8988T (cell line): ENCODE measurements around the gene TRIM67.

Source experiments
- DNase-seq: peaks from one replicate; pipeline ENCODE4 v3.0.0; 2011

The TRIM67 gene

GRCh38 chr1:231185391-231185790 is 23.5 kb downstream of the TRIM67 start:
- DNase-seq, result no peak

GRCh38 chr1:231186356-231187115 is 24.7 kb downstream of the TRIM67 start:
- no peak for DNase-seq

- no peak for DNase-seq
Observed at GRCh38 chr1:231187571-231187970, 25.7 kb downstream of the TRIM67 start.

- no peak for DNase-seq
Observed at GRCh38 chr1:231188072-231188471, 26.2 kb downstream of the TRIM67 start.

GRCh38 chr1:231188768-231189167 is 26.9 kb downstream of the TRIM67 start:
- DNase-seq, result no peak

- DNase-seq, result no peak
Observed at GRCh38 chr1:231189683-231190270, 27.9 kb downstream of the TRIM67 start.

GRCh38 chr1:231190456-231190855 is 28.6 kb downstream of the TRIM67 start:
- DNase-seq, result no peak

- no peak for DNase-seq
Observed at GRCh38 chr1:231192620-231193163, 30.8 kb downstream of the TRIM67 start.

GRCh38 chr1:231193710-231194340 is 32.0 kb downstream of the TRIM67 start:
- no peak for DNase-seq

GRCh38 chr1:231194476-231194842 is 32.6 kb downstream of the TRIM67 start:
- no peak for DNase-seq

GRCh38 chr1:231194843-231195516 is 33.1 kb downstream of the TRIM67 start:
- DNase-seq, result no peak

GRCh38 chr1:231196307-231196706 is 34.4 kb downstream of the TRIM67 start:
- DNase-seq, result no peak

GRCh38 chr1:231196728-231197127 is 34.9 kb downstream of the TRIM67 start:
- DNase-seq, result no peak

GRCh38 chr1:231199868-231200267 is 38.0 kb downstream of the TRIM67 start:
- DNase-seq, result no peak

- no peak for DNase-seq
Observed at GRCh38 chr1:231200388-231201031, 38.7 kb downstream of the TRIM67 start.

- DNase-seq, result no peak
Observed at GRCh38 chr1:231201375-231201978, 39.6 kb downstream of the TRIM67 start.

- DNase-seq, result no peak
Observed at GRCh38 chr1:231201979-231202633, 40.2 kb downstream of the TRIM67 start.

- no peak for DNase-seq
Observed at GRCh38 chr1:231203259-231204057, 41.6 kb downstream of the TRIM67 start.

- DNase-seq, result no peak
Observed at GRCh38 chr1:231206856-231207255, 45.0 kb downstream of the TRIM67 start.

GRCh38 chr1:231207437-231207836 is 45.6 kb downstream of the TRIM67 start:
- no peak for DNase-seq

- DNase-seq, result no peak
Observed at GRCh38 chr1:231208980-231209379, 47.1 kb downstream of the TRIM67 start.
